ENCODE measurements around the gene CDH4.

The CDH4 gene

GRCh38 chr20:61539706-61540360 lies 287.8 kb downstream of the CDH4 start:
- no peak for DNase-seq

GRCh38 chr20:61541537-61541936 lies 289.5 kb downstream of the CDH4 start:
- DNase-seq, result no peak

GRCh38 chr20:61543086-61543485 lies 291.0 kb downstream of the CDH4 start:
- DNase-seq, result no peak

GRCh38 chr20:61543931-61544745 lies 292.1 kb downstream of the CDH4 start:
- no peak for DNase-seq

GRCh38 chr20:61544910-61545889 lies 293.1 kb downstream of the CDH4 start:
- DNase-seq, result no peak

GRCh38 chr20:61546641-61547040 lies 294.6 kb downstream of the CDH4 start:
- DNase-seq, result no peak

GRCh38 chr20:61548069-61548468 lies 296.0 kb downstream of the CDH4 start:
- DNase-seq, result no peak

- DNase-seq, result no peak
Observed at GRCh38 chr20:61549865-61550264, 297.8 kb downstream of the CDH4 start.

- DNase-seq, result no peak
Observed at GRCh38 chr20:61551401-61551800, 299.3 kb downstream of the CDH4 start.

- no peak for DNase-seq
Observed at GRCh38 chr20:61554617-61555016, 302.6 kb downstream of the CDH4 start.

GRCh38 chr20:61555566-61555965 lies 303.5 kb downstream of the CDH4 start:
- no peak for DNase-seq

GRCh38 chr20:61556111-61556510 lies 304.1 kb downstream of the CDH4 start:
- DNase-seq, result no peak

GRCh38 chr20:61556673-61557072 lies 304.6 kb downstream of the CDH4 start:
- no peak for DNase-seq

GRCh38 chr20:61557621-61558020 lies 305.6 kb downstream of the CDH4 start:
- no peak for DNase-seq

- no peak for DNase-seq
Observed at GRCh38 chr20:61558726-61559125, 306.7 kb downstream of the CDH4 start.

GRCh38 chr20:61559706-61560315 lies 307.8 kb downstream of the CDH4 start:
- DNase-seq, result no peak

GRCh38 chr20:61560361-61560853 lies 308.3 kb downstream of the CDH4 start:
- no peak for DNase-seq

GRCh38 chr20:61561111-61561830 lies 309.2 kb downstream of the CDH4 start:
- DNase-seq, result no peak

GRCh38 chr20:61562491-61562890 lies 310.4 kb downstream of the CDH4 start:
- no peak for DNase-seq

- DNase-seq, result no peak
Observed at GRCh38 chr20:61562897-61563504, 310.9 kb downstream of the CDH4 start.

GRCh38 chr20:61564628-61565027 lies 312.6 kb downstream of the CDH4 start:
- no peak for DNase-seq
